HepG2 (cell line): ENCODE results near the gene BBC3. TPM values are rescaled to one million over a fixed set of nuclear protein-coding genes. Genes with fewer than 3 reads are reported as not detected.

Source experiments
- ARHGAP35 ChIP-seq: sonication (generic); formaldehyde crosslinking; IDR thresholded peaks from 2 replicates; pipeline ENCODE4 v1.9.0; 2022; ENCODE audit warnings: mild to moderate bottlenecking, inconsistent platforms, moderate library complexity, missing genetic modification reagents, borderline replicate concordance
- ATF2 ChIP-seq: sonication (generic); formaldehyde crosslinking; IDR thresholded peaks from 2 replicates; pipeline ENCODE4 v1.4.0; 2020; ENCODE audit warnings: missing genetic modification reagents
- CBX5 ChIP-seq: sonication (generic); formaldehyde crosslinking; IDR thresholded peaks from 2 replicates; pipeline ENCODE4 v1.4.0; 2020; ENCODE audit warnings: missing genetic modification reagents, borderline replicate concordance
- FOXK1 ChIP-seq: sonication (generic); formaldehyde crosslinking; IDR thresholded peaks from 2 replicates; pipeline ENCODE4 v1.4.0; 2020; ENCODE audit warnings: low read depth, missing genetic modification reagents, borderline replicate concordance
- HINFP ChIP-seq: sonication (generic); formaldehyde crosslinking; IDR thresholded peaks from 2 replicates; pipeline ENCODE4 v1.4.0; 2020; ENCODE audit warnings: low read depth, mild to moderate bottlenecking, missing genetic modification reagents
- HNRNPLL ChIP-seq: fragments of 200-400 bp; formaldehyde crosslinking; IDR thresholded peaks from 2 replicates; pipeline ENCODE4 v1.6.1; 2017; ENCODE audit warnings: mild to moderate bottlenecking, low read depth, low read length; ENCODE audit not compliant: poor library complexity, severe bottlenecking
- MXD3 ChIP-seq: IDR thresholded peaks from 2 replicates; pipeline ENCODE4 v1.6.1; 2016; ENCODE audit warnings: mild to moderate bottlenecking, missing biosample characterization, missing genetic modification reagents
- NAIF1 ChIP-seq: sonication (generic); formaldehyde crosslinking; IDR thresholded peaks from 2 replicates; pipeline ENCODE4 v1.5.0; 2020; ENCODE audit warnings: mild to moderate bottlenecking, missing genetic modification reagents, borderline replicate concordance
- NONO ChIP-seq, 2 experiments: fragments of 450-650 bp in 1 of 2; sonication (generic) in 1 of 2; formaldehyde crosslinking in 1 of 2; IDR thresholded peaks in 1 of 2; conservative IDR thresholded peaks in 1 of 2; 2 replicates each; pipeline versions ENCODE4 v1.6.1 to v1.8.0; 2017 to 2022; ENCODE audit warnings: mild to moderate bottlenecking in 1 of 2, missing genetic modification reagents in 1 of 2, moderate library complexity in 1 of 2
- NR2C2 ChIP-seq: sonication (generic); formaldehyde crosslinking; IDR thresholded peaks from 2 replicates; pipeline ENCODE4 v1.4.0; 2020; ENCODE audit warnings: missing genetic modification reagents, mild to moderate bottlenecking, moderate library complexity, borderline replicate concordance
- SRSF1 ChIP-seq: fragments of 200-400 bp; formaldehyde crosslinking; optimal IDR thresholded peaks from 2 replicates; pipeline ENCODE3; 2017; ENCODE audit warnings: mild to moderate bottlenecking, low read depth, low read length, moderate library complexity
- TBX3 ChIP-seq: fragments of 450-650 bp; IDR thresholded peaks from 2 replicates; pipeline ENCODE4 v1.6.1; 2017; ENCODE audit warnings: antibody characterized with exemption, mild to moderate bottlenecking, inconsistent platforms, borderline replicate concordance
- TP53 ChIP-seq: sonication (generic); formaldehyde crosslinking; conservative IDR thresholded peaks from 2 replicates; pipeline ENCODE4 v1.4.0; 2020; ENCODE audit warnings: missing genetic modification reagents
- ZBTB37 ChIP-seq: sonication (generic); formaldehyde crosslinking; IDR thresholded peaks from 2 replicates; pipeline ENCODE4 v1.4.0; 2020; ENCODE audit warnings: mild to moderate bottlenecking, missing genetic modification reagents
- ZNF207 ChIP-seq: fragments of 450-650 bp; IDR thresholded peaks from 2 replicates; pipeline ENCODE4 v1.6.1; 2016; ENCODE audit warnings: antibody characterized with exemption, borderline replicate concordance
- ZNF691 ChIP-seq: sonication (generic); formaldehyde crosslinking; IDR thresholded peaks from 2 replicates; pipeline ENCODE4 v1.4.0; 2020; ENCODE audit warnings: missing genetic modification reagents, low read depth, mild to moderate bottlenecking, borderline replicate concordance
- ZNF788 ChIP-seq: sonication (generic); formaldehyde crosslinking; IDR thresholded peaks from 2 replicates; pipeline ENCODE4 v1.5.0; 2020; ENCODE audit warnings: mild to moderate bottlenecking, missing genetic modification reagents, borderline replicate concordance
- ZNF878 ChIP-seq: sonication (generic); formaldehyde crosslinking; IDR thresholded peaks from 2 replicates; pipeline ENCODE4 v1.8.1; 2023; ENCODE audit warnings: mild to moderate bottlenecking, missing genetic modification reagents, moderate library complexity
- polyA plus RNA-seq, 8 experiments: library from polyadenylated mRNA; depleted of rRNA in 3 of 8; stranded (reverse) in 7 of 8; unstranded in 1 of 8; fragments of >200 nt; fragmentation: Illumina TruSeq in 4 of 8; extraction: Trizol in 4 of 8; gene quantifications; 2 replicates each; pipeline versions ENCODE4 v1.2.1 to v1.2.3, GENCODE V29; 2011 to 2016; ENCODE audit warnings: low read depth in 4 of 8, missing spikeins in 1 of 8, mixed read lengths in 1 of 8; ENCODE audit not compliant: insufficient read depth in 1 of 8
- total RNA-seq, 5 experiments: library from RNA; depleted of rRNA; stranded (reverse); fragments of >200 nt; fragmentation: Illumina TruSeq; extraction: Trizol; gene quantifications; 2 replicates each; pipeline ENCODE4 v1.2.3, GENCODE V29; 2016; ENCODE audit warnings: low read depth in 1 of 5
- TF ChIP-seq, protein P1 (sequence below): sonication (generic); formaldehyde crosslinking; IDR thresholded peaks from 2 replicates; pipeline ENCODE4 v1.9.0; 2022; ENCODE audit warnings: low read depth, missing genetic modification reagents

Gene BBC3
- total and polyA plus RNA-seq, 2 of the 13 experiments (the other 11 are each of a cell fraction or from before 2014, with no cell fraction given): 6.1 to 8.8 TPM

DNA sequence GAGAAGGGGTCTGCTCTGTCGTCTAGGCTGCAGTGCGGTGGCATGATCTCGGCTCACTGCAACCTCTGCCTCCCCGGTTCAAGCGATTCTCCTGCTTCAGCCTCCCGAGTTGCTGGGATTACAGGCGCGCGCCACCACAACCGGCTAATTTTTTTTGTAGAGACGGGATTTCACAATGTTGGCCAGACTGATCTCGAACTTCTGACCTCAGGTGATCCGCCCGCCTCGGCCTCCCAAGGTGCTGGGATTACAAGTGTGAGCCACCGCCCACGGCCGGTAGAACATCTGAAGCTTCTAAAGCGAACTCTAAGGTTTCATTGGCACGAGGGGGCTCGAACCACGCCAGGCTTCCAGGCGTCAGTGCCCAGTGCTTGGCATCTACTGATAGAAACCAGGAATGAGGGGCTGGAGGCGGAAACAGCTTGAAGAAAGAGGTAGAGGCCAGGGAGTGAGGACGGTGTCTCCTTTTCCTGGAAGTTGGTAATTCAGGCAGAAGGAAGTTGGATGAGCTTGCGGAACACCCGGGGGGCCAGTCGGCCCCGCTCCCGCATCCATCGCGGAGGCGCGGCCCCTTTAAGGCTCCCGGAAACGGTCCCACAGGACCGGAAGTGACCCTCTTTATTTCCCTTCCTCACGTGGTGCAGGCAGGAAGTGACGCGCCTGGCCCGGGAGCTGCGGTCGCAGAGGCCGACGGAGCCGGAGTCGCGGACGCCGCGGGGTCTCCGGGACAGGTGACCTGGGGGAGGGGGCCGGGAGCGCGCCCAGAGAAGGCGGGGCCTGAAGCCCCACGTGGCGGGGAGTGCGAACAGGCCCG is 25.1 kb upstream of the BBC3 start, which contains the start of gene CCDC9 (continued):
- TF ChIP-seq, protein P1, sequence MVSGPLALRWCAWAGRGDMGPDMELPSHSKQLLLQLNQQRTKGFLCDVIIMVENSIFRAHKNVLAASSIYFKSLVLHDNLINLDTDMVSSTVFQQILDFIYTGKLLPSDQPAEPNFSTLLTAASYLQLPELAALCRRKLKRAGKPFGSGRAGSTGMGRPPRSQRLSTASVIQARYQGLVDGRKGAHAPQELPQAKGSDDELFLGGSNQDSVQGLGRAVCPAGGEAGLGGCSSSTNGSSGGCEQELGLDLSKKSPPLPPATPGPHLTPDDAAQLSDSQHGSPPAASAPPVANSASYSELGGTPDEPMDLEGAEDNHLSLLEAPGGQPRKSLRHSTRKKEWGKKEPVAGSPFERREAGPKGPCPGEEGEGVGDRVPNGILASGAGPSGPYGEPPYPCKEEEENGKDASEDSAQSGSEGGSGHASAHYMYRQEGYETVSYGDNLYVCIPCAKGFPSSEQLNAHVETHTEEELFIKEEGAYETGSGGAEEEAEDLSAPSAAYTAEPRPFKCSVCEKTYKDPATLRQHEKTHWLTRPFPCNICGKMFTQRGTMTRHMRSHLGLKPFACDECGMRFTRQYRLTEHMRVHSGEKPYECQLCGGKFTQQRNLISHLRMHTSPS (CRISPR knock-in tag): no peak
- TF ChIP-seq HNRNPLL (peak; percentile 36), FOXK1 (peak; percentile 90), MXD3 (CRISPR knock-in tag) (peak; percentile 11; the same call in 1 of the 2 replicates), ZNF878 (no peak; the same call in 1 of the 2 replicates), SRSF1 (peak; percentile 64), CBX5 (CRISPR knock-in tag) (no peak), ARHGAP35 (0 out of 2 replicates have a peak, but pooled peaks have one; percentile 57), TP53 (no peak; the same call in 1 of the 2 replicates), ZNF207 (no peak), TBX3 (no peak), NAIF1 (CRISPR knock-in tag) (0 out of 2 replicates have a peak, but pooled peaks have one; percentile 23), NONO (IDR thresholded peaks at IDR 0.05) (no peak), NONO (CRISPR knock-in tag; conservative IDR thresholded peaks at IDR 0.05) (peak; percentile 26; the same call in 1 of the 2 replicates), ATF2 (CRISPR knock-in tag) (peak; percentile 71; the same call in 1 of the 2 replicates), NR2C2 (CRISPR knock-in tag) (peak; percentile 90), HINFP (CRISPR knock-in tag) (0 out of 2 replicates have a peak, but pooled peaks have one; percentile 91), ZNF691 (CRISPR knock-in tag) (no peak), ZNF788 (CRISPR knock-in tag) (peak; percentile 60; the same call in 1 of the 2 replicates), ZBTB37 (CRISPR knock-in tag) (no peak)
